DMS 273 treated with DMSO at 0.1 percent for 48 hours (cell line): ENCODE data around the gene CAPNS1.
A peak's percentile ranks its signal among the peaks of the same experiment; 100 is the strongest.
"Not testable (repeated sequence)": the region's sequence is repeated elsewhere in the genome, so short reads cannot be mapped to it uniquely, and the experiment has no call there.

ENCODE experiments used
- DNase-seq: peaks from one replicate; lab custom pipeline; 2025; lab: John Stamatoyannopoulos, UW

Gene CAPNS1

GRCh38 chr19:36114721-36115452 lies 25.0 kb upstream of the CAPNS1 start, which contains the start of gene POLR2I:
Gene POLR2I (minus strand): TSS chr19:36114875. CDS start chr19:36114856, 19 bp downstream.
- peak; percentile 99 for DNase-seq

GRCh38 chr19:36115453-36116343 lies 24.2 kb upstream of the CAPNS1 start, which contains the start of gene TBCB:
Gene TBCB (plus strand): TSS chr19:36115468. CDS start chr19:36115561, 93 bp downstream.
- no peak for DNase-seq

GRCh38 chr19:36116344-36116637 lies 23.6 kb upstream of the CAPNS1 start:
- DNase-seq = no peak

- no peak for DNase-seq
Observed at GRCh38 chr19:36120092-36120983, 19.5 kb upstream of the CAPNS1 start.

GRCh38 chr19:36120984-36121358 lies 18.9 kb upstream of the CAPNS1 start:
- no peak for DNase-seq

- no peak for DNase-seq
Observed at GRCh38 chr19:36121486-36122124, 18.3 kb upstream of the CAPNS1 start.

- DNase-seq = no peak
Observed at GRCh38 chr19:36125557-36125956, 14.3 kb upstream of the CAPNS1 start.

- no peak for DNase-seq
Observed at GRCh38 chr19:36128392-36128736, 11.5 kb upstream of the CAPNS1 start.

GRCh38 chr19:36131221-36131620 lies 8.6 kb upstream of the CAPNS1 start:
- DNase-seq = not testable (repeated sequence)

- DNase-seq = not testable (repeated sequence)
Observed at GRCh38 chr19:36134867-36135266, 5.0 kb upstream of the CAPNS1 start.

GRCh38 chr19:36136964-36137686 lies 2.7 kb upstream of the CAPNS1 start:
- DNase-seq = peak; percentile 36

GRCh38 chr19:36139120-36139472 lies 770 bp upstream of the CAPNS1 start:
- no peak for DNase-seq

GRCh38 chr19:36140304-36141038 lies 605 bp downstream of the CAPNS1 start:
- peak; percentile 29 for DNase-seq

- peak; percentile 33 for DNase-seq
Observed at GRCh38 chr19:36141039-36141927, 1.4 kb downstream of the CAPNS1 start.

GRCh38 chr19:36142046-36142445 lies 2.2 kb downstream of the CAPNS1 start:
- DNase-seq = no peak

GRCh38 chr19:36142496-36142895 lies 2.6 kb downstream of the CAPNS1 start:
- DNase-seq = no peak

- no peak for DNase-seq
Observed at GRCh38 chr19:36144624-36145023, 4.8 kb downstream of the CAPNS1 start.

GRCh38 chr19:36149673-36150406 lies 10.0 kb downstream of the CAPNS1 start:
- DNase-seq = no peak

GRCh38 chr19:36150586-36150985 lies 10.7 kb downstream of the CAPNS1 start:
- DNase-seq = no peak
